Astrocyte (in vitro differentiated cells and primary cell): Measurements from ENCODE around the gene SCARF1.

ENCODE experiments used
- CTCF ChIP-seq: IDR thresholded peaks from 2 replicates; pipeline ENCODE4 v1.5.1; 2011; ENCODE audit warnings: low read depth, mild to moderate bottlenecking, inconsistent platforms, low read length, moderate library complexity; ENCODE audit not compliant: insufficient read depth
- EZH2 ChIP-seq: IDR thresholded peaks from 2 replicates; pipeline ENCODE4 v1.6.1; 2012; ENCODE audit warnings: mild to moderate bottlenecking, low read length, inconsistent platforms; ENCODE audit not compliant: insufficient read depth

- TF ChIP-seq EZH2 (no peak), CTCF (no peak)
These were observed 45.2 kb upstream of the SCARF1 start for GRCh38 chr17:1690544-1691221.
